ENCODE measurements around the gene THOC5. TPM values are rescaled to one million over a fixed set of nuclear protein-coding genes. Genes with fewer than 3 reads are reported as not detected.

THOC5 gene
- total and polyA plus RNA-seq, 2 of the 4 experiments (the other 2 are of a cell fraction) = 68.4 to 73.7 TPM

GRCh38 chr22:29520851-29521250 is 32.7 kb downstream of the THOC5 start:
- H4K5ac ChIP-seq (ENCODE audit: low read depth, low read length) = no peak overlapping the region; the same call in 1 of the 2 replicates
- H4K20me1 ChIP-seq (ENCODE audit: insufficient read depth, low read length) = 0 out of 2 replicates have a peak, but pooled peaks cover 3% of the 10 kb centered on the region
- H2AK5ac ChIP-seq (ENCODE audit: low read depth, low read length) = peak overlapping the region; percentile 4; the same call in 1 of the 2 replicates
- 60% methylated on average over 1 of the region's 4 CpGs; no CpG with 5 or more reads in 1 of the 2 experiments for WGBS, 2 experiments (ENCODE audit: extremely low coverage in 2 of 2, insufficient read length in 1 of 2)
- dilution Hi-C loops (cut with HindIII; ENCODE audit: low sequenced_read_pairs, unreplicated experiment) (no loop called here), intact Hi-C loops (cut with micrococcal nuclease) (no loop called here), in situ Hi-C loops (cut with MboI; ENCODE audit: low sequenced_read_pairs) (no loop called here)
- H4K8ac ChIP-seq (ENCODE audit: low read depth in 2 of 2, low read length in 2 of 2) = peak overlapping the region in 1 of 2 experiments; percentile 68; a peak in 1 of 4 replicates
- no peaks in the 10 kb centered on the region for H3K27me3 ChIP-seq (ENCODE audit: control insufficient read depth, insufficient read depth, low read length)
- H2BK15ac ChIP-seq (ENCODE audit: low read depth, low read length) = no peak overlapping the region
- TF ChIP-seq BHLHE40 (IDR thresholded peaks at IDR 0.05; ENCODE audit: low read depth, low read length) (no peak), NFE2L2 (IDR thresholded peaks at IDR 0.05; ENCODE audit: low read depth, low read length) (peak; percentile 95), SMC3 (IDR thresholded peaks at IDR 0.05; ENCODE audit: low read depth, low read length) (no peak), RFX5 (IDR thresholded peaks at IDR 0.05; ENCODE audit: low read depth, low read length) (peak; percentile 65), MAFK (IDR thresholded peaks at IDR 0.05; ENCODE audit: low read depth, low read length) (peak; percentile 96), CEBPB (IDR thresholded peaks at IDR 0.05; ENCODE audit: low read depth, low read length) (no peak), CTCF (conservative IDR thresholded peaks at IDR 0.05; ENCODE audit: low read depth, low read length) (no peak), ELK1 (IDR thresholded peaks at IDR 0.05; ENCODE audit: borderline replicate concordance, low read depth, low read length) (no peak)
- no TSS peak for BruUV-seq (replicated peaks)
- peak overlapping the region; percentile 46; the same call in 1 of the 2 replicates for H2BK120ac ChIP-seq (ENCODE audit: low read depth, low read length)
- H3K9me3 ChIP-seq (ENCODE audit: control insufficient read depth, insufficient read depth, low read length) = no peaks in the 10 kb centered on the region
- peak; percentile 91 for DNase-seq
- 0 out of 2 replicates have a peak, but pooled peaks cover 4% of the 10 kb centered on the region for H3K4me1 ChIP-seq (ENCODE audit: control insufficient read depth, insufficient read depth, low read length)
- no peak overlapping the region for H3K18ac ChIP-seq (ENCODE audit: low read depth, low read length)
- no peak overlapping the region for H4K91ac ChIP-seq (ENCODE audit: insufficient read depth, low read depth, low read length)
- peaks cover 72% of the 10 kb centered on the region for H3K36me3 ChIP-seq (ENCODE audit: control insufficient read depth, insufficient read depth, low read length)
- peaks cover 8% of the 10 kb centered on the region; the same call in 1 of the 2 replicates for H3K9me1 ChIP-seq (ENCODE audit: insufficient read depth, low read length)
- H3K4ac ChIP-seq (ENCODE audit: low read depth, low read length) = peak overlapping the region; percentile 64
- H3K56ac ChIP-seq (ENCODE audit: extremely low read depth, insufficient read depth, low read length) = no peak overlapping the region
- no peak overlapping the region for H3K9ac ChIP-seq (ENCODE audit: low read depth, low read length)
- H3K23ac ChIP-seq (ENCODE audit: low read depth, low read length) = no peak overlapping the region
- no peak overlapping the region for H2AFZ ChIP-seq (replicated peaks; ENCODE audit: low read length, poor library complexity)
- H2BK20ac ChIP-seq (ENCODE audit: low read depth, low read length) = no peak overlapping the region; the same call in 1 of the 2 replicates
- ChIA-PET CTCF (no interaction called here), POLR2A (ENCODE audit: unreplicated experiment) (no interaction called here)
- H2BK5ac ChIP-seq (ENCODE audit: low read depth, low read length, poor library complexity, severe bottlenecking) = peak overlapping the region; percentile 31
- ATAC-seq (ENCODE audit: low read depth) = peak; percentile 97
- H3K14ac ChIP-seq (replicated peaks; ENCODE audit: low read depth, low read length) = peak overlapping the region; percentile 37; the same call in 1 of the 2 replicates
- no peak overlapping the region for H3K4me2 ChIP-seq (ENCODE audit: low read depth, low read length)
- H3K79me1 ChIP-seq (ENCODE audit: low read depth in 1 of 2, low read length in 2 of 2) = peaks cover 5 to 10% of the 10 kb centered on the region in 2 experiments; a peak in 2 of 4 replicates
- no peak overlapping the region for H3K4me3 ChIP-seq (ENCODE audit: insufficient read depth, low read depth, low read length)
- H3K27ac ChIP-seq (ENCODE audit: insufficient read depth, low read length) = peak overlapping the region; percentile 12; the same call in 1 of the 2 replicates
- no peak overlapping the region for H2AK9ac ChIP-seq (replicated peaks; ENCODE audit: low read depth, low read length, poor library complexity)
